Dendritic cell treated with granulocyte-macrophage colony-stimulating factor and Interleukin-4, amounts not matched to agents 40 ng/mL and 50 ng/mL, for 4 days (primary cell): ENCODE measurements around the gene CYP19A1.
"Not testable (repeated sequence)": the region's sequence is repeated elsewhere in the genome, so short reads cannot be mapped to it uniquely, and the experiment has no call there.

ENCODE experiments used
- H3K27ac Mint-ChIP-seq: one replicate; pipeline ENCODE4 v1.8.0; 2022; ENCODE audit warnings: mild to moderate bottlenecking, mixed read lengths
- H3K27me3 Mint-ChIP-seq: one replicate; pipeline ENCODE4 v1.8.0; 2022; ENCODE audit warnings: mild to moderate bottlenecking, mixed read lengths
- H3K36me3 Mint-ChIP-seq: one replicate; pipeline ENCODE4 v1.8.0; 2022; ENCODE audit warnings: low read depth, mixed read lengths
- H3K4me1 Mint-ChIP-seq: one replicate; pipeline ENCODE4 v1.8.0; 2022; ENCODE audit warnings: low read depth, mixed read lengths
- H3K4me3 Mint-ChIP-seq: one replicate; pipeline ENCODE4 v1.8.0; 2022; ENCODE audit warnings: mild to moderate bottlenecking, moderate library complexity, mixed read lengths
- H3K9me3 Mint-ChIP-seq: one replicate; pipeline ENCODE4 v1.8.0; 2022; ENCODE audit warnings: mixed read lengths
- intact Hi-C: fragments of 100-400 bp; cut with micrococcal nuclease; formaldehyde crosslinking; loops from one replicate; pipeline ENCODE4 v1.15.0; 2022

Gene CYP19A1

GRCh38 chr15:51263116-51263515 lies 75.3 kb downstream of the CYP19A1 start:
- Mint-ChIP-seq H3K4me3 (no peak overlapping the region), H3K27me3 (peaks cover 27% of the 10 kb centered on the region), H3K36me3 (no peaks in the 10 kb centered on the region), H3K9me3 (no peaks in the 10 kb centered on the region), H3K27ac (no peak overlapping the region), H3K4me1 (peaks cover 12% of the 10 kb centered on the region)
- intact Hi-C loops: no loop called here

DNA sequence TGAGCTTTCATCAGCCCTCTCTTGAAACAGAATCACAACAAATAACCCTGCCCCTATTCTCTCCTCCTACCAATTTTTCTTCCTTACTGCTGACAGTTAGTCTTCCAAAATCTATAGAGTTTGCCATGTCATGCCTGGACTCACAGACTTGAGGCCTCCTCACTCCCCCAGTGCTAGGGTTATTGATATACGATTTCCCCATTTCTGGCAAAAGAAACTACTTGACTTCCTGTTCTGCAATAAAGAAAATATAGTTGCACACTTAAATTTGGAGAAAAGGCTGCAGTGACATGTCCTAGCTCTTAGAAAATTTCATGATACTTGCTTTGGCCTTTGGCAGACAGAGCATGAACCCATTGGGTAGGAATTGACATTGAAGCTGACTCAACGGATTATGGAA lies 75.9 kb downstream of the CYP19A1 start:
- intact Hi-C loops: no loop called here
- H3K27ac Mint-ChIP-seq: no peak overlapping the region
- H3K4me1 Mint-ChIP-seq: peaks cover 6% of the 10 kb centered on the region
- no peaks in the 10 kb centered on the region for H3K36me3 Mint-ChIP-seq
- H3K27me3 Mint-ChIP-seq: peaks cover 22% of the 10 kb centered on the region
- no peak overlapping the region for H3K4me3 Mint-ChIP-seq
- H3K9me3 Mint-ChIP-seq: no peaks in the 10 kb centered on the region

DNA sequence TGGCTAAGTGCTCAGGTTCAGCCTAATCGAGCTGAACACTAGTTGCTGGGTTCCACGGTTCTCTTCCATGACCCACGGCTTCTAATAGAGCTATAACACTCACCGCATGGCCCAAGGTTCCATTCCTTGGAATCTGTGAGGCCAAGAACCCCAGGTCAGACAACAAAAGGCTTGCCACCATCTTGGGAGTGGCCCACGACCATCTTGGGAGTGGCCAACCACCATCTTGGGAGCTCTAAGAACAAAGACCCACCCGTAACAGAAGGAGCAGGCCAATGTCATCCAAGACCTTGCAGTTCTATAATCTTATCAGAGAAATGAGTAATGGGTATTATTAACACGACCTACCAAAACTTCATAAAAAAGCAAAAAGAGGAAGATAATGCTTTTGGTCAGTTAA lies 77.3 kb downstream of the CYP19A1 start:
- H3K4me3 Mint-ChIP-seq, H3K9me3 Mint-ChIP-seq, H3K36me3 Mint-ChIP-seq, H3K27ac Mint-ChIP-seq, intact Hi-C loops, H3K4me1 Mint-ChIP-seq: not testable (repeated sequence)
- H3K27me3 Mint-ChIP-seq: peaks cover 11% of the 10 kb centered on the region

GRCh38 chr15:51260202-51260601 lies 78.2 kb downstream of the CYP19A1 start:
- Mint-ChIP-seq H3K27me3 (peaks cover 5% of the 10 kb centered on the region), H3K4me1 (peaks cover 6% of the 10 kb centered on the region), H3K4me3 (no peak overlapping the region), H3K9me3 (no peaks in the 10 kb centered on the region), H3K36me3 (no peaks in the 10 kb centered on the region), H3K27ac (no peak overlapping the region)
- intact Hi-C loops: no loop called here

DNA sequence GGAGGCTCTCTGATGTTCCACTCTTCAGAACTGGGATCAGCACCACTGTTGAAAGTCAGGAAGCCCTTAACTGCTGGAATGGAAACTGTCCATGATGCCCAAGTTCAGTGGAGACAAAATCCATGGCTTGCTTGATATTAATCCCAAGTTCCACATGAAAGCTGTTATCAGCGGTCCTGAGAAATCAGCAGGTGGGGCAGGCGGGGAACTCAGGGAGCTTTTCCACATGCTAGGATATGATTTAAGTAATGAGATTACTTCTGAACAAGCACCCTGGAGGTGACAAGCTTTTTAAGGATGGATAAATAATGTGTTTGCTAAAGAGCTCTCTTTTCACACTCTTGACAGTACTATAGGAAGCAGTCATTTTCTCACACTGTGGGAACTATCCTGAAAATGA lies 82.9 kb downstream of the CYP19A1 start:
- Mint-ChIP-seq H3K27me3 (peaks cover 1% of the 10 kb centered on the region), H3K27ac (no peak overlapping the region), H3K36me3 (no peaks in the 10 kb centered on the region), H3K9me3 (no peaks in the 10 kb centered on the region), H3K4me3 (no peak overlapping the region), H3K4me1 (peaks cover 17% of the 10 kb centered on the region)
- intact Hi-C loops: no loop called here

DNA sequence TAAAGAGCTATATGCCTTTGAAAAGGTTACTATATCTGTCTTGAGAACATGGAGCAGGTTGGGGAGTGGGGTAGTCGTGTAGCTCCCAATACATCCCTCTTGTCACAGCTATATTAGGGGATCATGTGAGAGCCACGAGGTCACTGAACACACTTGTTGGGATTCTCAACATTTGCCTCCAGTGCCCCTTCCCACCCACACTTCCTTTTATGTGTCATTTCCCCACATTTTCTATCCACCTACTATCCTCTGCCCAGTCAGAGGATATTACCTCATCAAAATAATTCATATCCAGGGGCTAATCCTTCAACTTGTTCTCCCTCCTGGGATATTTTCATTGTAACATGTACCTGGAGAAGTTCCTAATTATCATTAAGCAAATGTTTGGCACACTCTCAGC lies 85.0 kb downstream of the CYP19A1 start:
- intact Hi-C loops: no loop called here
- peaks cover 17% of the 10 kb centered on the region for H3K4me1 Mint-ChIP-seq
- no peak overlapping the region for H3K27ac Mint-ChIP-seq
- peaks cover 1% of the 10 kb centered on the region for H3K27me3 Mint-ChIP-seq
- H3K4me3 Mint-ChIP-seq: no peak overlapping the region
- H3K36me3 Mint-ChIP-seq: no peaks in the 10 kb centered on the region
- H3K9me3 Mint-ChIP-seq: no peaks in the 10 kb centered on the region

DNA sequence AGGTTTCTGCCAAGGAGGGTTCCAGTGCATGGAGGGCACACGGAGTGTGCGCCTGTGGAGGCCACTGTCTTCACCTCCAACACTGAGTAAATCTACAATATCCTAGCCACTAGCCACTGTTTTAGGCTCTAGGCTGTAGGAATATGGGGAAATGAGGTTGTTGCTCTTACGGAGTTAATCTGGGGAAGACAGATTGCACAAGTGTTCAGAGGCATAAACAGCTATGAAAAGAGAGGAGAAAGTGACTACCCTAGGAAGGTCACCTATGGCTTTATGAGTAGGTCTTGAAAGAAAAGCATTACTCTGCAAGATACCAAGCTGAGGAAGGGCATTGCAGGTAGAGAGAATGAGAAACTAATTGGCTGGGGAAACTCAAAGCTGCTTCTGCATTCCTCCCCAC lies 85.7 kb downstream of the CYP19A1 start:
- intact Hi-C loops: no loop called here
- H3K27ac Mint-ChIP-seq: no peak overlapping the region
- no peaks in the 10 kb centered on the region for H3K9me3 Mint-ChIP-seq
- H3K27me3 Mint-ChIP-seq: peaks cover 1% of the 10 kb centered on the region
- H3K36me3 Mint-ChIP-seq: no peaks in the 10 kb centered on the region
- no peak overlapping the region for H3K4me3 Mint-ChIP-seq
- H3K4me1 Mint-ChIP-seq: peaks cover 17% of the 10 kb centered on the region

GRCh38 chr15:51251556-51251955 lies 86.8 kb downstream of the CYP19A1 start:
- H3K36me3 Mint-ChIP-seq: no peaks in the 10 kb centered on the region
- H3K27me3 Mint-ChIP-seq: peaks cover 1% of the 10 kb centered on the region
- H3K4me3 Mint-ChIP-seq: no peak overlapping the region
- H3K27ac Mint-ChIP-seq: no peak overlapping the region
- H3K9me3 Mint-ChIP-seq: no peaks in the 10 kb centered on the region
- peaks cover 17% of the 10 kb centered on the region for H3K4me1 Mint-ChIP-seq
- intact Hi-C loops: no loop called here

DNA sequence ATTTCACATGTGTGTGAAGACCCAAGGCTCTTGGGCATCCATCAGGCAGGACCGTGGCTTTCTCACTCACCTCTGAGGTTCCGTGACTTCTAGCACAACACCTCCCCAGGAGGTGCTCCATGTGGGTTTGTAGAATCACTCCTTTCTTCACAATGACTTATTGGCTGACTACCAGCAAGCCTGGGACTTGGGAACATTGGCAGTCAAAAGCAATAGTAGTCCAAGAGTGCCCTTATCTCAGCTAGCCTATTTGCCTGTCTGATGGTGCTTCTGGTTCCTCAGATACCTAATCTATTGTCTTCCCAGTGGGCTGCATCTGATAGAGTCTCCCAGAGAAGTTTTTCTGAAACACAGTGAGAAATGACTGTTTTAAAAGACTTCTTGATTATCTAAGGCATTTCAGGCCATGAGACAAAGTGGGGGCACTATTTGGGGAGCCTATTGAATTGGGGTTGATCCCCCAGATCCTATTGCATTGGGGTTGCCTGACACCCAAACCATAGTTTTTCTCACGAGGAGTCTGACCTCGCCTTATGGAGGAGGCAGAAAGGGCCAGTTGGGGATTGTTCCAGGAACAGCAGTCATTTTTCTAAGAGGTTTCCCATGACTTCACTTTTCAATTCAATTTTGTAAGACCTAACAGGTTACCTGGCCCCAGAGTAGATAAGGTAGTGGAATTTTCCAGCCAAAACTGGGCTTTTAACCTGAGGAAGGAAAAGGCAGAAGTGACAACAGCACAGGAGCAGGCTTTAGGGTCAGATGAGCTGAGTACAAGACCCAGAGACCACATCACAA lies 88.0 kb downstream of the CYP19A1 start:
- H3K36me3 Mint-ChIP-seq: no peaks in the 10 kb centered on the region
- H3K4me3 Mint-ChIP-seq: no peak overlapping the region
- no peaks in the 10 kb centered on the region for H3K27me3 Mint-ChIP-seq
- H3K9me3 Mint-ChIP-seq: no peaks in the 10 kb centered on the region
- intact Hi-C loops: no loop called here
- peaks cover 17% of the 10 kb centered on the region for H3K4me1 Mint-ChIP-seq
- no peak overlapping the region for H3K27ac Mint-ChIP-seq

- no peaks in the 10 kb centered on the region for H3K9me3 Mint-ChIP-seq
- H3K27me3 Mint-ChIP-seq: no peaks in the 10 kb centered on the region
- no peaks in the 10 kb centered on the region for H3K4me1 Mint-ChIP-seq
- H3K27ac Mint-ChIP-seq: no peak overlapping the region
- H3K4me3 Mint-ChIP-seq: no peak overlapping the region
- H3K36me3 Mint-ChIP-seq: no peaks in the 10 kb centered on the region
- intact Hi-C loops: no loop called here
Measured at GRCh38 chr15:51245628-51246027, 92.8 kb downstream of the CYP19A1 start.

GRCh38 chr15:51244423-51244869 lies 94.0 kb downstream of the CYP19A1 start:
- Mint-ChIP-seq H3K36me3 (no peaks in the 10 kb centered on the region), H3K27ac (no peak overlapping the region), H3K4me1 (no peaks in the 10 kb centered on the region), H3K27me3 (peaks cover under 1% of the 10 kb centered on the region), H3K9me3 (no peaks in the 10 kb centered on the region), H3K4me3 (no peak overlapping the region)
- intact Hi-C loops: no loop called here

GRCh38 chr15:51243774-51244173 lies 94.6 kb downstream of the CYP19A1 start:
- no peak overlapping the region for H3K4me3 Mint-ChIP-seq
- peaks cover 2% of the 10 kb centered on the region for H3K27me3 Mint-ChIP-seq
- no peaks in the 10 kb centered on the region for H3K36me3 Mint-ChIP-seq
- no peaks in the 10 kb centered on the region for H3K4me1 Mint-ChIP-seq
- intact Hi-C loops: no loop called here
- no peaks in the 10 kb centered on the region for H3K9me3 Mint-ChIP-seq
- H3K27ac Mint-ChIP-seq: no peak overlapping the region

GRCh38 chr15:51240066-51240465 lies 98.3 kb downstream of the CYP19A1 start:
- Mint-ChIP-seq H3K4me1 (no peaks in the 10 kb centered on the region), H3K9me3 (no peaks in the 10 kb centered on the region), H3K27ac (no peak overlapping the region), H3K27me3 (peaks cover 8% of the 10 kb centered on the region), H3K4me3 (no peak overlapping the region), H3K36me3 (no peaks in the 10 kb centered on the region)
- intact Hi-C loops: no loop called here

DNA sequence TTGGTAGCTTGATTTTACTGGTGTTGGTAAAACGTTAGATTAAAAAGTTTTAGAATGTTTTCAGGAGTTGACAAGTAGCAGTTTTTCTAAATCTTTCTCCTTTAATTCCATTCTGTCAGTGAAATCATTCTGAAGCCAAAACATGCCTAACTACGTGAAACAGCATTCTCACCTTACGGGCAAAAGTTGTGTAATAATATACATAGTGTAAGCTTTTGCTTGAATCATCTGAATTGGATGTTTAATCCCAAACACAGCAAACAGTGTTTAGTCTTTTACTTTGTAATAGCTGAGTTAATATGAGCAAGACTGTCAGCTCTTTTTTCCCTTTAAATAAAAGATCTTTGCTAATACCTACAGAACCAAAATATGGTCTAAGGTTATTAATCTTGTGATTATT lies 100.6 kb downstream of the CYP19A1 start:
- intact Hi-C loops: no loop called here
- Mint-ChIP-seq H3K4me3 (no peak overlapping the region), H3K27ac (no peak overlapping the region), H3K36me3 (no peaks in the 10 kb centered on the region), H3K27me3 (peaks cover 19% of the 10 kb centered on the region), H3K9me3 (no peaks in the 10 kb centered on the region), H3K4me1 (peaks cover 7% of the 10 kb centered on the region)
